GM18520 (cell line): ENCODE data around the gene MTHFS.

Source experiments
- ATAC-seq: cut with Tn5 transposase; IDR thresholded peaks from one replicate; pipeline ENCODE4 v1.9.1; 2021; ENCODE audit not compliant: unreplicated experiment

Gene MTHFS

DNA sequence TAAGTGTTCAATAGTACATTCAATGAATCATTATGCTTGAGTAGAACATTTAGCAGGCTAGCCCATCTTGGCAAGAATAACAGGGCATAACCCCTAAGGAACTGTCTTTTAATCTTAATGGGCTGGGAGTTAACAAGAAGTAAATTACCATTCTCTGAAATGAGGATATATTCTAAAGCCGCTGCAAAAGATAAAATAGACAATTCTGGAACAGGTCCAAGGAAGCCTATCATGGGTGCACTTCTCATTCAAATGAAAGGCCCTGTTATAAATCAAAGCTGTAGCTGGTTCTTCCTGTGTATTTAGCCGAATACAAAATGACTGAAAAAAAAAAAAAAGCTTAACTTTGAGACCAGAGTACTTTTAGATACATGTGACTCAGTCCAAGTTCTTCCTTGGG lies 15.6 kb downstream of the MTHFS start:
- ATAC-seq, result no peak

DNA sequence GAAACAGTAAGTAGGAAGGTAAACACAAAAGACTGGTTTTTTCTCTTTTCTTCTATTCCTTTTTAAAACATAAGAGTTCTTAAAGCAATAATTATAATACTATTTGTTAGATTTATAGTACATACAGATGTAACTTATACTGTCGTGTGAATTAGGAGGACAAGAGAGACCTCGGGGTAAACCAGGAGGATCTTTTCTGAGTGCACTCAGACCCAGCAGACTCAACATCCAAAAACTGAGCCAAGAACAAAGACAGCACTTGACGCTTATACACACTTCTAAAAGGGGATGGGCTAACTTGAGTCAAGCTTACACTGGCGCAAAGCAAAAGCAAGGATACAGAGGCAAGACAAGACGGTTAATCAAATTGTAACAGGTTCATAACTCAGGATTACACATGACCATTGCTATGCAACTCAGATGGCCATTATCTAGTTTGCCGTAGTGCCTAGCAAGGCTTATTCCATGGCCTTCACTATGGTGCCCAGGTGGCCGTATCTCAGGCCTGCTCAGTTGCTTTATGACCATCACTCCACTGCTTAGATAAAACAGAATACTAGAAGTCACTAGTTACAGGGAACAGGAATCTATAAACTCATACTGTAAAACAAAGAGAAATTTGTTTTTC lies 18.6 kb downstream of the MTHFS start:
- no peak for ATAC-seq

DNA sequence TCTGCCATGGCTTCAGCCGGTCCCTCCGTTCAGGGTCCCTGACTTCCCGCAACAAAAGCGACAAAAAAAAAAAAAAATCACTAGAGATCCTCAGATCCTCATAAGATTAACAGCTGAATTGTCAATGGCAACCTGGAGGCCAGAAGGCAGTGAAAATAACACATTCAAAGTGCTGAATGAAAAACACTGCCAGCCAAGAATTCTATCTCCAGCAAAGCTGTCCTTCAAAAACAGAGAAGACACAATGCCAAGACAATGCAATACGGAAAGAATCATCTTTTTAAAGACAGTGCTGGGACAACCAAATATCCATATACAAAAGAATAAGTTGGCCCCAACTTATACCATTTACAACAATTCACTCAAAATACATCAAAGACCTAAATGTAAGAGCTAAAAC lies 21.6 kb downstream of the MTHFS start:
- no peak for ATAC-seq

DNA sequence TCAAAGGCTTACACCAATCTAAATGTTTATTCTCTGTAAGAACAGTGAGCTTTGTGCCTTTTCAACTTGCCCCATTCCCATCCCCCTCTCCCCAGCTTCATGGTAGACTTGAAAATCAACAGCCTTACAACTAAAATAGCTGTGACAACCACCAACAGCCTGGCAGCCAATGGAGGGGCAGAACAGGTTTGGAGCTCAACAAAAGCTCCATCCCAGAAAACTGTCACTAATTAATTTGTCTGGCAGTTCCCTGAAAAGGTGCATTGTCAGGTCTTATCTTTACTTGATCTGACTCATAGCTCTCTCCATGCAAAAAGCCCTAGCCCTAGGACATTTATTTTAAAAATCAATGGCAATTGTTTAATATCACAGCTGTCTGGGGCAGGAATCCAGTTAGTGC lies 22.6 kb downstream of the MTHFS start:
- no peak for ATAC-seq

DNA sequence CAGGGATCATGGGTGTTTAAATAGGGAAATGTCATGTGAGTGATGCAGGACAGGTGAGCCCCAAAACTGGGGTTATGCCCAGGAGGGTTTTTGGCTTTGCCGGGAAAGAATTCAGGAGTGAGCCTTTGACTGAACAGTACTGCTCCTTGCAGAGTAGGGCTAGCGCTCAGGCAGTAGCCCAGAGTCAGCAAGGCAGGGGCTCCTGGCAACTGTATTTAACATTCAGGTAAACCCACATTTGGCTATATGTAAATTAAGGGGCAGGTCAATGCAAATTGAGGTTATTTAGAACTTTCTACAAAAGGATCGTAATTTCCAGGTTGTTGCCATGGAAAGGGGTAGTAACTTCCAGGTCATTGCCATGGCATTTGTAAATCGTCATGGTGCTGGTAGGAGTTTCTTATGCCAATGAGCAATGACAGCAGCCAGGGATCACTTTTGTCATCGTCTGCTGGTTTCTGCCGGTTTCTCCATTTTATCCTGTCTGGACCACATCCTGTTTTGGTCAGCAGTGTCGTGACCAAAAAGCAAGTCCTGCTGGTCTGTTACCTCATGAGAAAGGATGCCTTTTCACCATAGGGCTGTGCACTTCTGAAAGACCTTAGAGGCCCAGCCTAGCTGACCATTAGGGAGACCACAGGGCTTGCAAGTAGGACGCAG lies 24.3 kb downstream of the MTHFS start:
- no peak for ATAC-seq

DNA sequence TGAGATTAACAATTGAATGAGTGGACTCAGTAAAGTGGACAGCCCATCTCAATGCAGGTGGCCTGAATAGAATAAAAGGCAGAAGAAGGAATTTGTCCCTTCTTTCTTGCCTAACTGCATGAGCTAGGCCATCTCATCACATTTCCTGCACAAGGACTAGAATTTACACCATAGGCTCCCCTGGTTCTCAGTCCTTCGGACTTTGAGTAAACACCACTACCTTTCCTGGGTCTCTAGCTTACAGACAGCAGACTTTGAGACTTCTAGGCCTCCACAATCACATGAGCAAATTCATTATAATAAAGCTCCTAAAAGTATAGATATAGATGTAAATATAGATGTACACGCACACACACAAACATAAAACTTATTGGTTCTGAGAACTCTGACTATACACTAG lies 28.3 kb downstream of the MTHFS start:
- ATAC-seq, result no peak

DNA sequence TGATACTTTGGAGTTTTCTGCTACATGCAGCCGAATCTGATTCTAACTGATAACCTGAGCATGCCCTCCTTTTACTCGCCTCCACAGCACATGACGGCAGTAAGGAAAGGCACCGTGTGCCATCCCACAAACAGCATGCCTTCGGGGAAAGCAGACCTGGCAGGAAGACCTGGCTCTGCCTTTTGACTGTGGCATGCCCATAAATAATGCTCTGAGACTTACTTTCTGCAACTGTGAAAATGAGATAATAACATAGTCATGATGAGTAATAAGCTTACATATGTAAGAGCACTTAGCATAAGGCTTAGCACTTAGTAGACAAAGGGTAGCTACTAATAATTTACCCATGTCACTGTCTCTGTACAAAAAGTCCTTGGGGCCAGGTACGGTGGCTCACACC lies 32.9 kb downstream of the MTHFS start:
- ATAC-seq, result no peak

DNA sequence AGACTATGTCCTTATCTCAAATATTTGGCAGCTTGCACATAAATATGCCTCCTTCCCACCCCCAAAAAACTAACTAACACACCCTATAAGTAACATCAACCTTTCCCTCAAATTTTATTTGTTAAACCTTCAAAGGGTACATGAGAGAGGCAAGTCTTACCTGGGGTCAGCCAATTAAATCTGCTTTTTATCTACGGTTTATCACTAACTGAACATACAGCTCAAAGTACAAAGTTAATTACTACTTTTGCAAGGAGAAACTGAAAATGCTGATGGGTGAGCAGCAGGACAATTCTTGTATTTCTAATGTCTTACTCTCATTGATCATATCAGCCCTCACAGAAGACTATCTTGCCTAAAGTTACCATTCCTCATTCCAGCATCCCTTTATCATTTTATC lies 34.6 kb downstream of the MTHFS start:
- ATAC-seq, result no peak

DNA sequence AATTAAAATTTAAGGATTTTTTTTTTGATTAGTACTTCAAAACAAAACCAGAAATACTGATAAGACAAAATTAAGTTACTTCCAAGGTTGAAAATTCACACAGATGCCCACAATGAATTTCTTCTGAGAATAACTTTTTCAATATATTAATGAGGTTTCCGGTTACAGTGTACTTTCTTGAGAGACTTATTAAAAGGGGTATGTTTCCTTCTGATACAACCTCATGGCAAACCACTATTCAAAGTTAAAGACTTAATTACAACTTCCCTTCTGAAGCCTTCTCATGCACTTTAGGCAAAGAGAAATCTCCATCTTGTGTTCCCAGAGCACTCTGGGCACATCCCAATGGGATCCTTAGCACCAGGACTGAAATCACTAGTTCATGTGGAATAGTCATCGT lies 36.2 kb downstream of the MTHFS start:
- ATAC-seq, result no peak

DNA sequence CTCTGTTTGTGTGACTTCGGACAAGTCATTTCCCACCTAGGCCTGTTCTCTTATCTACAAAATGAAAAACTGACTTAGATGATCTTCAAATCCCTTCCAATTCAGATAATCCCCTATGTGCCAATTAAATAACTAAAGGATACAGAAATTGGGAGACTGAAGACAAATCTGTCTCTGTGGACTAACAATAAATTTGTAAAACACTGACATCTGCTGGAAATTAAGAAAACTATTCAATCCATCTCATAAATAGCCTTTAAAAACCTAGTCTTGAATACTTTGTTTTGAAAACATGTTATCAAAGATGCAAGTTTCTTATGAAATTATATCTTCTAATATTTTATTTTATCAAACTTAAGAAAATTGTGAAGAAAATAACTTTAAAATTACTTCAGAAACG lies 38.3 kb downstream of the MTHFS start:
- ATAC-seq, result no peak

DNA sequence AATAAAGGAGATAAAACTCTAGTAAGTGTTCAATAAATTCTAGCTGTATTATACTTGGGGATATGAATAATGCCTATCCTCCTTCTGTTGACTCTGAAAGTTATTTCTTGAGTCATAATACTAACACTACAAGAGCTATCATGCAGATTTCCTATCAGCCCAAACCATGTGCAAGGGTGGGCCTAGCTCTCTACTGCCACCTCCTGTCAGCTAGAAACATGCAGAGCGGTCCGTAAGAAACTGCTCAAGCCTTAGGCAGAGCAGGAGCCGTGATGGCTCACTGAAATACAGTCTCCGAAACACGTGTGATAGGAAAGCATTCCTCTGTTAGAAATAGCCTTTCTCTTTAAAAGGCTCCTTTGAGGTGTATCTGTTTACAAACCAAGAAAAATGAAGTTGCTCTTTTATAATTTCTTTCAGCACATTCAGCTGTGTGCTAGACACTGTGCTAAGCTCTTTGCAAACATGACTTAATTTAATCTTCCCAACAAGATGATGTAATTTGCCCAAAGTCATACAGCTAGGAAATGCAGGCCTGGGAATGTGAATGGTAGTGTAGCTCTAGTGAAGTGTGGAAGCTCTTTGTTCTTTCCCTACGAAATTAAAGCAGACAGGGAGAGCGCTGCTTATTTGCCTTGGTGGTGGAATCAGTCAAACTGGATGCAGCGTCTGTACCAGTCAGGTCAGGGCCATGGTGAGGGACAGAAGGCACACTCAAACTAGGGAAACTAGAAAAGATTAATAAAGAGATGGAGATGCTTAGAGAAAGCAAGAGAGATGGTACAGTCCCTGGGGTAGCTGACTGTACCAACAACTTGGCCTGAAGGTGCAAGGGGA lies 43.1 kb downstream of the MTHFS start:
- ATAC-seq, result peak; percentile 69

DNA sequence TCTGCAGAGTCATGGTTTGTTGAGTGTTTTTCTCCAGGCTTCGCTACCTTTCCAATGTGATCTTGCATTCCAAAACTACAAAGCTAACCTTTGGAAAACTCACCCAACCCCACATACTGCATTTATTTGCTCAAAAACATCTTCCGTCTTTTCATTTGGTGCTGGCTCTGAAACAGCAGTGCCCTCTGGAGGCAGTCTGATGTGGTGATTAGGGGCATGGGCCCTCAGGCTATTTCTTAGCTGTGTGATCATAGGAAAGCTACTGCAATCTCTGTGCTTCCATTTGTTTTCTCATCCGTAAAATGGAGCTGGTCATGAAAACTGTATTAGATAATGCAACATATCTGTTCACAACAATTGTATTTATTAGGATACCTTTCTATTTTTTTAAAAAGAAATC lies 47.0 kb downstream of the MTHFS start:
- ATAC-seq, result no peak

DNA sequence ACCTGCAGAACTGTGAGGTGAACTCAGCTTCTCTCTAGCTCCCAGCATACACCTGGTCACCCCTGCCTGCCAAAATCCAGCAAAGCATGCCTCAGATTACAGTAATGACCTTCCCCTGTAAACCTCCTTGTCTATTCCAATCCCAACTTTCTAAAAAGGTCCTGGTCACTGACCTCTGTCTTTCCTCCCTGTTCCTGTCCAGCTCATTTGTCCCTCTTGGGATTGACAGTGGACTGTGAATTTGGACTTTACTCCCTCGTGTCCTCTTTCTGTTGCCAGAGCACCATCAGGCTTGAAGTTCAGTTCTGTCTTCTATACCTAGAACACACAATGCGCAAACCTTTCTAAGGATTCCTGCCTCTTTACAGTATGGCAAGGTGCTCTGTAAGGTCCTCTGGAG lies 50.3 kb downstream of the MTHFS start:
- ATAC-seq, result no peak

DNA sequence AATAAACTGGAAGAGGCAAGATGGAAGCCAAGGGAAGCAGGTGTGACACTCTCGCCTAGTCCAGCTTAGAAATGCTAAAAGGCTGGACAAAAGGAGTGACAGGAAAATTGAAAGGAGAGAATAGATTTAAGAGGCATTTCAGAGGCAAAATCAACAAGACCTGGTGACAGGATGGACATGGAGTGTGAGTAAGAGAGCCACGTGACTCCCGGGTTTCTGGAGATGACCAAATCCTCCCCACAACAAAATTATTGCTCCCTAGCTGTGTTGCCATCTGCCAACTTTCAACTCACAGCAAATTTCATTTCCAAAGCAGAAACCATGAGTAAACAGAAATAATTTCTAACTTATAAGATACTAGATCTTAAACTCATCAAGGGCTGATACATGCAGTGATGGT lies 52.6 kb downstream of the MTHFS start:
- ATAC-seq, result no peak

DNA sequence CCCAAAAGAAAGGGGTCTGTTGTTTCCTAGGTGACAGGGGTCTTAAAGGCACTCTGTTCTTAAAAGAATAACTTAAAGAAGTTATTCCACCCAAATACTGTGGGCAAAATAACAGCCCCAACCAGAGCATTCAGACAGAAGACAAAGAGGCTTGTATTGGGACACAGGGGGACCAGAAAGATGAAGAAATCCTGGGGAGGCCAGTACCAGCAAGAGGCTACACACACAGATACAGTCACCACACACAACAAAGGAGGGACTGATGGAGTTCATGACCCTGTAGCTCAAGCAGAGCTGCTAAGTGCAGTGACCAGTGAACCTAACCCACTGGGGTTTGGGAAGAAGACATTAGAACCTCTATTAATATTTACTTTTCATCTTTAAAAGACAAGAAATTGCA lies 59.0 kb downstream of the MTHFS start:
- ATAC-seq, result no peak

DNA sequence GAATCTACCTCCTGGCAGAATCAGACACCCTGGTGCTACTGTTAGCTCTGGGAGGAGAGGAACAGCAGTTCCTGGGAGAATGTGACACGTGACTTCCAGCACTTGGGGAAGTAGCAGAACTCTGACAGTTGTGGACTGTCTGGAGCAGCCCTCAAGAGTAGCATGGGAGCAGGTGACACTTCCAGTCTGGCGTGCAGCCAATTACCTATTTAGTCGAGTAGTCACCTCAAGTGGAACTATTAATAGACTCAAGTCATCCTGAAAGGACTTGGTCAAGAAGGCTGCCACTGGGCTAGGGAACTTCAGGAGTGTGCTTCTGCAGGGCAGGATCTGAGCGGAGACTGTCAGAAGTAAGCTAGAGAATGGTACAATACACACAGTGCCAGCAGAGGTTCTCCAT lies 62.3 kb downstream of the MTHFS start:
- no peak for ATAC-seq

DNA sequence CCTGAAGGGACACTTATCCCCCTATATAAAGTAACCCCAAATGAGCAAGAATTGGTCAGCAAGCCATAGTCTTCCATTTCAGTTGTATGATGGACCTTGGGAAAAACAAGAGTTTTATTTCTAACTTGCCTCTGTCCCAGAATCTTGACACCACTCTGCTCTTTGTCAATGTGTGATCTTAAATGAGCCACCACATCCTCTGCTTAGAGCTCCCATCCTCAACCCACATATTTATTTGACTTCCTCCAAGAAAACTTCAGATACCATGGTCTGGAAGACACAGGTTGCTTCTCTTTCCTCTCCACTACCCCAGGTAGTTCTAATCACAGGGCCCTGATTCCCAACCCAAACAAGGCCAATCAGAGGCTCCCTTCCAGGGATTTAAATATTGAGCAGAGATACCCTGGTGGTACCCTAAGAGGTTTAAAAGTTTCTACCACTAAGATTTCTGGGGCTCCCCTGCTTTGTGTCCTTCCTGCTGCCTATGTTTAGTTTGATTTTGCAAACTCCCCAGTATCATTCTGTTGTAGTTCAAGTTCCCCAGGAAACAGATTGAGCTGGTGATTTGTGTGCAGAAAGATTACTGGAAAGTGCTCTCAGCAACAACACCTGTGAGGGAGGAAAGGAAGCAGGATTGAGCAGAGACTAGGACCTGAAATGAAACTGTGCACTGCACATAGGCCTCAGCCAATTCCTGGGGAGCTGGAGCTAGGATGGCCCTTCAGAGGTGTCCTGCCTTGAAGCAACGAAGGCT lies 64.3 kb downstream of the MTHFS start:
- ATAC-seq, result no peak

DNA sequence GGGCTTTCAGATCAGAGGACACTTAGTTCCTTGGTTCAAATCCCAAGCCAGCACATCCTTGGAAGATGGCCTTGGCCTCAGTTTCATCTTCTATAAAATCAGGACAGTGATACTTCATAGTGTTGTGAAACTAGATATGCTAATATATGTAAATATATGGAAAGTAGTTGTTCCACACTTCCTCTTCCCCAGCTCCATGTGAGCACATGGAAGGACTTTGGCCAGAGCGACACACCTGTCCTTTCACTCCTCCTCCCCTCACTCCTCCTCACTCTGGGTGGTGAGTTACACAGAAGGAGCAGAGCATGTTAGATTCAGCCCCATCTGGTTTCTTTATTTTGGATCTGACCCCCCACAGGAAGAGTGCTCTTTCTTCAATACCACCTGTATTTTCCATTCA lies 65.2 kb downstream of the MTHFS start:
- ATAC-seq, result no peak

DNA sequence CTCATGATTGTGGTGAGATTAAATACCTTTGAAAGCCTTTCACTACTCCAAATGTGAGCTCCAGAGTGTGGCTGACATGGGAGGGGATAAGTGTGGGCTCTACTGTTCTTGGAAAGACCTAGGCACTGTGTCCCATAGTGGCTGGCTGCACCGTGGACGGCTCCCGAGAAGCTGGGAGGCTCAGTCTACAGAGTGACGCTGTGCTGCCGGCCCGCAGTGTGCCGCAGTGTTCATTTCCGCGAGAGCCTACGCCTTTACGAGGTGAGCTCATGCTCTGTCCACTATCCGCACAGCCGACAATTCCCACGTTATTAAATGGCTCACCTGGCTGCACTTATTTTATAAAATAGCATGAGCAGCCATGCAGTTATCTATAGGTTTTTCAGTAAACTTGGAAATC lies 66.9 kb downstream of the MTHFS start:
- no peak for ATAC-seq

DNA sequence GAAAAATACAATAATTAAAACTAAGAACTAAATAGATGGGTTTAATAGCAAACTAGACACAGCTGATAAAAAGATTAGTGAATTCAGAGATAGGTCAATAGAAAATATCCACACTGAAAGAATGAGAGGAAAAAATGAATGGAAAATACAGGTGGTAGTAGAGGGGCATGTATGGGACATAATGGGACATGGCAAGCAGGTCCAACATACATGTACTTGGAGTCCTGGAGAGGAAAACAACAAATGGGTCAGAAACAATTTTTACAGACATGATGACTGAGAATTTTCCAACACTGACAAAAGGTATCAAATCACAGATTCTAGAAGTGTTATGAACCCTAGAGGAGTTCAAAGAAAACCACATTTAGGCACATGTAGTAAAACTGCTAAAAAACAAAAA lies 68.4 kb downstream of the MTHFS start:
- no peak for ATAC-seq

DNA sequence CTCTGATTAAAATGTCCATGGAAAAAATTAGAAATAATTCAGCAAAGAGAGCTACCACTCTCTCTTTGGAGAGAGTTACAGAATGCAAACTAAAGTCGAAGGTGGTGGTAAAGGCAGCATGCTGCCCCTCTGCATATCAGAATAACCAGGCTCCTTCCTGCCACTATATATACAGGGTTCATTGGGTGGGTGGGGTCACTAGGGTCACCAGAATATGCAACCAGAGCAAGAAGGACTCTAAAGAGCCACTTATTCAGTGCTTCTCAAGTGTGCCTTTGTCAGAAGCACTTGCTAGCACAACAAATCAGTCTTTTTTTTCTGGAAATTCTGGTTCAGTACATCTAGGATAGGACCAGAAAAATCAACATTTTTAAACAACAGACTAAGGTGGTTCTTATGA lies 70.0 kb downstream of the MTHFS start:
- no peak for ATAC-seq
